ENCODE data around the gene RPL28.

The RPL28 gene

GRCh38 chr19:55373993-55374757, 11.6 kb upstream of the RPL28 start:
- no peak for DNase-seq

- no peak for DNase-seq
These were observed 9.3 kb upstream of the RPL28 start, which contains the start of gene TMEM190 for GRCh38 chr19:55376241-55376933. TMEM190 (plus strand) TSS chr19:55376826; CDS start chr19:55376854, 28 bp downstream.

GRCh38 chr19:55377356-55378131, 8.2 kb upstream of the RPL28 start:
- DNase-seq, result no peak

GRCh38 chr19:55379174-55379573, 6.6 kb upstream of the RPL28 start:
- DNase-seq, result no peak

GRCh38 chr19:55382013-55382412, 3.7 kb upstream of the RPL28 start:
- no peak for DNase-seq

GRCh38 chr19:55382522-55383054, 3.1 kb upstream of the RPL28 start:
- DNase-seq, result no peak

GRCh38 chr19:55383279-55384130, 2.2 kb upstream of the RPL28 start:
- peak; percentile 51 for DNase-seq

- DNase-seq, result peak; percentile 46
These were observed 1.4 kb upstream of the RPL28 start, which contains the start of gene TMEM238 for GRCh38 chr19:55384131-55384919. TMEM238 (minus strand) TSS chr19:55384292; CDS start chr19:55384259, 33 bp downstream.

- DNase-seq, result peak; percentile 93
These were observed 610 bp upstream of the RPL28 start for GRCh38 chr19:55384920-55385723.

- no peak for DNase-seq
These were observed 800 bp downstream of the RPL28 start for GRCh38 chr19:55386493-55386971.

- no peak for DNase-seq
These were observed 2.2 kb downstream of the RPL28 start for GRCh38 chr19:55387736-55388497.

GRCh38 chr19:55389386-55390317, 3.9 kb downstream of the RPL28 start:
- no peak for DNase-seq

- DNase-seq, result no peak
These were observed 4.7 kb downstream of the RPL28 start for GRCh38 chr19:55390461-55390880.

- no peak for DNase-seq
These were observed 5.5 kb downstream of the RPL28 start for GRCh38 chr19:55391191-55391670.

GRCh38 chr19:55391702-55392615, 6.2 kb downstream of the RPL28 start:
- DNase-seq, result no peak

GRCh38 chr19:55392820-55393761, 7.4 kb downstream of the RPL28 start:
- no peak for DNase-seq

Measured in NCI-H345 (cell line).